ENCODE measurements around the gene BPIFB3.
A peak's percentile ranks its signal among the peaks of the same experiment; 100 is the strongest.

BPIFB3 gene

GRCh38 chr20:33083544-33084340 lies 30.0 kb downstream of the BPIFB3 start:
- Histone ChIP-seq H3K27me3 (ENCODE audit: insufficient read depth, poor library complexity, severe bottlenecking) (no peaks in the 10 kb centered on the region), H3K4me1 (ENCODE audit: insufficient read depth, poor library complexity, severe bottlenecking) (no peaks in the 10 kb centered on the region), H3K36me3 (ENCODE audit: low read depth) (no peaks in the 10 kb centered on the region), H3K27ac (ENCODE audit: poor library complexity, severe bottlenecking) (no peak overlapping the region), H3K9me3 (ENCODE audit: severe bottlenecking) (no peaks in the 10 kb centered on the region), H3K4me3 (ENCODE audit: severe bottlenecking) (no peak overlapping the region)
- ATAC-seq (ENCODE audit: low read depth) (no peak), DNase-seq (ENCODE audit: low spot score) (no peak)
- no peak for TF ChIP-seq CTCF (IDR thresholded peaks at IDR 0.05; ENCODE audit: poor library complexity, severe bottlenecking)

- H3K4me3 ChIP-seq (ENCODE audit: severe bottlenecking): no peak overlapping the region
- DNase-seq (ENCODE audit: low spot score) (no peak), ATAC-seq (ENCODE audit: low read depth) (no peak)
- no peaks in the 10 kb centered on the region for H3K36me3 ChIP-seq (ENCODE audit: low read depth)
- no peaks in the 10 kb centered on the region for H3K4me1 ChIP-seq (ENCODE audit: insufficient read depth, poor library complexity, severe bottlenecking)
- TF ChIP-seq CTCF (IDR thresholded peaks at IDR 0.05; ENCODE audit: poor library complexity, severe bottlenecking): no peak
- no peaks in the 10 kb centered on the region for H3K9me3 ChIP-seq (ENCODE audit: severe bottlenecking)
- H3K27ac ChIP-seq (ENCODE audit: poor library complexity, severe bottlenecking): no peak overlapping the region
- no peaks in the 10 kb centered on the region for H3K27me3 ChIP-seq (ENCODE audit: insufficient read depth, poor library complexity, severe bottlenecking)
Observed at GRCh38 chr20:33084722-33085121, 31.0 kb downstream of the BPIFB3 start.

GRCh38 chr20:33086052-33086722 lies 32.5 kb downstream of the BPIFB3 start:
- DNase-seq (ENCODE audit: low spot score): no peak
- TF ChIP-seq CTCF (IDR thresholded peaks at IDR 0.05; ENCODE audit: poor library complexity, severe bottlenecking): no peak
- no peaks in the 10 kb centered on the region for H3K27me3 ChIP-seq (ENCODE audit: insufficient read depth, poor library complexity, severe bottlenecking)
- no peaks in the 10 kb centered on the region for H3K36me3 ChIP-seq (ENCODE audit: low read depth)
- H3K27ac ChIP-seq (ENCODE audit: poor library complexity, severe bottlenecking): no peak overlapping the region
- ATAC-seq (ENCODE audit: low read depth): peak; percentile 10; the same call in 2 of the 3 replicates
- H3K9me3 ChIP-seq (ENCODE audit: severe bottlenecking): no peaks in the 10 kb centered on the region
- H3K4me3 ChIP-seq (ENCODE audit: severe bottlenecking): no peak overlapping the region
- no peaks in the 10 kb centered on the region for H3K4me1 ChIP-seq (ENCODE audit: insufficient read depth, poor library complexity, severe bottlenecking)

GRCh38 chr20:33091147-33091546 lies 37.4 kb downstream of the BPIFB3 start:
- H3K36me3 ChIP-seq (ENCODE audit: low read depth): no peaks in the 10 kb centered on the region
- H3K4me1 ChIP-seq (ENCODE audit: insufficient read depth, poor library complexity, severe bottlenecking): no peaks in the 10 kb centered on the region
- H3K27ac ChIP-seq (ENCODE audit: poor library complexity, severe bottlenecking): no peak overlapping the region
- no peaks in the 10 kb centered on the region for H3K9me3 ChIP-seq (ENCODE audit: severe bottlenecking)
- DNase-seq (ENCODE audit: low spot score): no peak
- no peak overlapping the region for H3K4me3 ChIP-seq (ENCODE audit: severe bottlenecking)
- ATAC-seq (ENCODE audit: low read depth): no peak
- H3K27me3 ChIP-seq (ENCODE audit: insufficient read depth, poor library complexity, severe bottlenecking): no peaks in the 10 kb centered on the region
- no peak for TF ChIP-seq CTCF (IDR thresholded peaks at IDR 0.05; ENCODE audit: poor library complexity, severe bottlenecking)

- Histone ChIP-seq H3K4me3 (ENCODE audit: severe bottlenecking) (no peak overlapping the region), H3K36me3 (ENCODE audit: low read depth) (no peaks in the 10 kb centered on the region), H3K27ac (ENCODE audit: poor library complexity, severe bottlenecking) (no peak overlapping the region), H3K4me1 (ENCODE audit: insufficient read depth, poor library complexity, severe bottlenecking) (no peaks in the 10 kb centered on the region), H3K27me3 (ENCODE audit: insufficient read depth, poor library complexity, severe bottlenecking) (no peaks in the 10 kb centered on the region), H3K9me3 (ENCODE audit: severe bottlenecking) (no peaks in the 10 kb centered on the region)
- no peak for TF ChIP-seq CTCF (IDR thresholded peaks at IDR 0.05; ENCODE audit: poor library complexity, severe bottlenecking)
- ATAC-seq (ENCODE audit: low read depth): no peak
- no peak for DNase-seq (ENCODE audit: low spot score)
Observed at GRCh38 chr20:33091693-33092092, 38.0 kb downstream of the BPIFB3 start.
